ENCODE results near the gene TRAM2.

DNA sequence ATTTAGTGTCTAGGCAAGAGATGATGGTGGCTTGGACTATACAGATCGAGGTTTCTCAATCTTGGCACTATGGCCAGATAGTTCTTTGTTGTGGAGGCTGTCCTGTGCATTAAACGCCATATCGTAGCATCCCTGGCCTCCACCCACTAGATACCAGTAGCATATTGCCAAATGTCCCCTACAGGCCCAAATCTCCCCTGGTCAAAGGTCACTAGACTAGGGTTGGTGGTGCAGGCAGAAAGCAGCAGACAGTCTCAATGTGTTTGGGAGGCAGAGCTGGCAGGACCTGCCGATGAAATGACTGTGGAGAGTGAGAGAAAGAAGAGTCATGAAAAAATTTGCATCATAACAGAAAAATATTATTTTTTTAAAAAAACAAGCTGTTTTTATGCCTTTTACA lies 63.0 kb downstream of the TRAM2 start:
- TF ChIP-seq CTCF (conservative IDR thresholded peaks at IDR 0.05; ENCODE audit: low read length) (no peak), EZH2phosphoT487 (IDR thresholded peaks at IDR 0.05; ENCODE audit: borderline replicate concordance) (no peak)
